Measurements from ENCODE around the gene PERM1. TPM values are rescaled to one million over a fixed set of nuclear protein-coding genes. Genes with fewer than 3 reads are reported as not detected.

PERM1 gene
- total and polyA plus RNA-seq, 2 of the 8 experiments (the other 6 are each of a cell fraction or from before 2014, with no cell fraction given): not detected

DNA sequence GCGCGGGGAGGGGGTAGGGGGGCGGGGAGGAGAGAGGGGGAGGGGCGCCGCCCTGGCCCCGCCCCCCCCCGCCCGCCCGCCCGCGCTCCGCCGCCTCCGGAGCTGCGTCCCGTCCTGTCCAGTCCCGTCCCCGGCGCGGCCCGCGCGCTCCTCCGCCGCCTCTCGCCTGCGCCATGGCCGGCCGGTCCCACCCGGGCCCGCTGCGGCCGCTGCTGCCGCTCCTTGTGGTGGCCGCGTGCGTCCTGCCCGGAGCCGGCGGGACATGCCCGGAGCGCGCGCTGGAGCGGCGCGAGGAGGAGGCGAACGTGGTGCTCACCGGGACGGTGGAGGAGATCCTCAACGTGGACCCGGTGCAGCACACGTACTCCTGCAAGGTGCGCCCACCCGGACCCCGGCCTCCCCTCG, 38.1 kb upstream of the PERM1 start, which contains the start of gene AGRN:
TSS of gene AGRN (plus strand) at position 121 of the 405 bp plus-strand sequence. CDS start at position 174, 53 bp downstream.
- peak within 1 kb of the TSS; percentile 79; the same call in 1 of the 2 replicates for H3K27ac ChIP-seq (ENCODE audit: low read depth, low read length)
- peak within 1 kb of the TSS; percentile 93 for H3K18ac ChIP-seq (ENCODE audit: extremely low read depth, low read length)
- peak within 1 kb of the TSS; percentile 79 for H4K8ac ChIP-seq (ENCODE audit: extremely low read depth, insufficient read depth, low read length)
- no peak within 1 kb of the TSS; the same call in 1 of the 2 replicates for H2BK5ac ChIP-seq (ENCODE audit: low read depth, low read length)
- peak within 1 kb of the TSS; percentile 70 to 79 for H3K4me2 ChIP-seq (ENCODE audit: insufficient read depth in 1 of 2, low read depth in 2 of 2, low read length in 2 of 2)
- H3K36me3 ChIP-seq (ENCODE audit: control insufficient read depth in 2 of 4, insufficient read depth in 4 of 4, low read length in 3 of 4): peaks cover 0 to 14% (median 1%) of the 10 kb centered on the region in 4 experiments; a peak in 3 of 8 replicates
- no peak within 1 kb of the TSS for H3K23ac ChIP-seq (ENCODE audit: insufficient read length)
- peaks cover 0 to 13% of the 10 kb centered on the region in 2 experiments; a peak in 1 of 4 replicates for H3K79me2 ChIP-seq (ENCODE audit: control insufficient read depth in 1 of 2, insufficient read depth in 2 of 2, low read length in 2 of 2)
- no CpG with 5 or more reads among the region's 58 CpGs for WGBS, 2 experiments (ENCODE audit: extremely low coverage in 1 of 2, insufficient coverage in 1 of 2, insufficient read length in 1 of 2, insufficient replicate concordance in 2 of 2, low coverage in 1 of 2, low lambda C conversion rate in 2 of 2, missing lambda C conversion rate in 1 of 2)
- FAIRE-seq (no peak), DNase-seq (ENCODE audit: low read depth in 1 of 2, low spot score in 2 of 2) (no peak)
- TF ChIP-seq TAF7 (optimal IDR thresholded peaks at IDR 0.05; ENCODE audit: borderline replicate concordance, low read depth, low read length) (peak; percentile 40), BACH1 (IDR thresholded peaks at IDR 0.05; ENCODE audit: low read length) (0 out of 2 replicates have a peak, but pooled peaks have one; percentile 10), KDM4A (IDR thresholded peaks at IDR 0.05; ENCODE audit: low read depth, low read length, severe bottlenecking) (peak; percentile 32), POU5F1 (IDR thresholded peaks at IDR 0.05; ENCODE audit: low read depth, low read length) (no peak), SIRT6 (IDR thresholded peaks at IDR 0.05; ENCODE audit: low read length) (no peak), PHF8 (conservative IDR thresholded peaks at IDR 0.05; ENCODE audit: low read depth, low read length) (0 out of 2 replicates have a peak, but pooled peaks have one; percentile 28), SIN3A (conservative IDR thresholded peaks at IDR 0.05 in 1 of 2, IDR thresholded peaks at IDR 0.05 in 1 of 2; ENCODE audit: low read depth in 1 of 2, low read length in 2 of 2) (0 out of 4 replicates have a peak, but pooled peaks of 1 of the 2 experiments have one; percentile 40), CBX5 (IDR thresholded peaks at IDR 0.05; ENCODE audit: low read depth, low read length) (no peak), KDM1A (IDR thresholded peaks at IDR 0.05; ENCODE audit: borderline replicate concordance, low read length) (no peak), TBP (IDR thresholded peaks at IDR 0.05; ENCODE audit: low read depth, low read length) (no peak), BCL11A (IDR thresholded peaks at IDR 0.05; ENCODE audit: low read depth in 2 of 2, low read length in 2 of 2) (no peak)
- TF ChIP-seq, protein P1, sequence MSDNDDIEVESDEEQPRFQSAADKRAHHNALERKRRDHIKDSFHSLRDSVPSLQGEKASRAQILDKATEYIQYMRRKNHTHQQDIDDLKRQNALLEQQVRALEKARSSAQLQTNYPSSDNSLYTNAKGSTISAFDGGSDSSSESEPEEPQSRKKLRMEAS (IDR thresholded peaks at IDR 0.05): 0 out of 2 replicates have a peak, but pooled peaks have one; percentile 12
- 0 out of 2 replicates have a peak within 1 kb of the TSS, but pooled peaks have one; percentile 60 for H2BK12ac ChIP-seq (ENCODE audit: low read depth, low read length)
- peaks cover 2 to 39% (median 30%) of the 10 kb centered on the region in 4 experiments for H3K4me1 ChIP-seq (replicated peaks in 1 of 4; ENCODE audit: control insufficient read depth in 3 of 4, insufficient read depth in 4 of 4, low read length in 3 of 4)
- POLR2A ChIA-PET (ENCODE audit: partially characterized antibody): interaction anchor here (1.2 to 14.9 kb wide), 2 partner anchors 13 to 16 kb away, joined by 3 to 245 read pairs; no protein-coding TSS in a partner anchor
- H2BK15ac ChIP-seq (ENCODE audit: low read length): no peak within 1 kb of the TSS
- peaks cover 8% of the 10 kb centered on the region; the same call in 1 of the 2 replicates for H3K23me2 ChIP-seq (ENCODE audit: low read depth, low read length)
- H2BK20ac ChIP-seq (ENCODE audit: low read length): 0 out of 2 replicates have a peak within 1 kb of the TSS, but pooled peaks have one; percentile 61
- H3K9me3 ChIP-seq (ENCODE audit: insufficient read depth in 2 of 2, low read depth in 1 of 2, low read length in 1 of 2): no peaks in the 10 kb centered on the region
- no peak within 1 kb of the TSS for H3K14ac ChIP-seq (ENCODE audit: insufficient read length)
- CTCF ChIA-PET (ENCODE audit: partially characterized antibody): interaction anchor here (1.5 kb wide), 1 partner anchor 22 kb away, joined by 11 read pairs; no protein-coding TSS in a partner anchor
- peak within 1 kb of the TSS; percentile 62 to 83 (median 72) for H3K4me3 ChIP-seq (ENCODE audit: extremely low read depth in 1 of 4, insufficient read depth in 2 of 4, low read depth in 3 of 4, low read length in 4 of 4)
- peak within 1 kb of the TSS; percentile 65 for H4K91ac ChIP-seq (replicated peaks; ENCODE audit: insufficient read length, low read length)
- no peak within 1 kb of the TSS for H3K56ac ChIP-seq (replicated peaks; ENCODE audit: insufficient read length, low read depth, low read length)
- H2BK120ac ChIP-seq (replicated peaks; ENCODE audit: low read depth, low read length): no peak within 1 kb of the TSS
- H3K79me1 ChIP-seq (ENCODE audit: low read depth, low read length): peaks cover 10% of the 10 kb centered on the region
- no peak within 1 kb of the TSS for H2AK5ac ChIP-seq (ENCODE audit: low read depth, low read length)
- peaks cover 6 to 7% of the 10 kb centered on the region in 2 experiments for H4K20me1 ChIP-seq (replicated peaks in 1 of 2; ENCODE audit: control insufficient read depth in 1 of 2, insufficient read depth in 2 of 2, low read length in 2 of 2)
- peak within 1 kb of the TSS in 3 of 4 experiments; percentile 62 to 80 (median 79); a peak in 6 of 7 replicates for H3K9ac ChIP-seq (replicated peaks in 1 of 4; ENCODE audit: extremely low read depth in 1 of 4, low read depth in 3 of 4, low read length in 3 of 4)
- peak within 1 kb of the TSS; percentile 76 for H4K5ac ChIP-seq (ENCODE audit: insufficient read length, low read depth, low read length)
- peak within 1 kb of the TSS; percentile 23 for H3K4ac ChIP-seq (replicated peaks; ENCODE audit: insufficient read length, low read depth, low read length)
- no peak within 1 kb of the TSS for H2AFZ ChIP-seq (ENCODE audit: low read length)
- H3K27me3 ChIP-seq (replicated peaks in 1 of 4; ENCODE audit: control insufficient read depth in 3 of 4, extremely low read depth in 1 of 4, insufficient read depth in 3 of 4, low read length in 3 of 4): no peaks in the 10 kb centered on the region
